H1 (cell line): ENCODE measurements around the gene CCAR1. TPM values are rescaled to one million over a fixed set of nuclear protein-coding genes. Genes with fewer than 3 reads are reported as not detected.

Source experiments
- CTCF ChIA-PET: fragments of 300-600 bp; sonication (Branson Sonifier 250); formaldehyde crosslinking; loops from one replicate; lab custom pipeline; 2021; ENCODE audit not compliant: partially characterized antibody; lab: Charles Lee
- POLR2A ChIA-PET: fragments of 300-600 bp; sonication (Branson Sonifier 250); formaldehyde crosslinking; loops from one replicate; lab custom pipeline; 2021; ENCODE audit warnings: inconsistent platforms; ENCODE audit not compliant: partially characterized antibody; lab: Charles Lee
- DNase-seq, 2 experiments: peaks; one replicate each; pipeline versions ENCODE4 v3.0.0 to v3.0.0-alpha.2; 2010 to 2022; ENCODE audit warnings: low spot score in 2 of 2, low read depth in 1 of 2, mixed read lengths in 1 of 2
- FAIRE-seq: peaks from 2 replicates; lab custom pipeline; 2011; peaks lifted over from hg19 to GRCh38; lab: Jason Lieb, UNC
- H2AFZ ChIP-seq: 2 replicates; pipeline ENCODE4 v1.8.1; 2012; ENCODE audit warnings: low read length, inconsistent platforms
- H2AK5ac ChIP-seq: 2 replicates; pipeline ENCODE4 v1.6.1; 2013; ENCODE audit warnings: low read depth, low read length
- H2BK120ac ChIP-seq: replicated peaks from 2 replicates; pipeline ENCODE3; 2013; ENCODE audit warnings: low read depth, low read length, inconsistent platforms
- H2BK12ac ChIP-seq: 2 replicates; pipeline ENCODE4 v1.6.1; 2013; ENCODE audit warnings: low read depth, low read length
- H2BK15ac ChIP-seq: 2 replicates; pipeline ENCODE4 v1.6.1; 2013; ENCODE audit warnings: low read length
- H2BK20ac ChIP-seq: 2 replicates; pipeline ENCODE4 v1.6.1; 2013; ENCODE audit warnings: low read length
- H2BK5ac ChIP-seq: 2 replicates; pipeline ENCODE4 v1.6.1; 2013; ENCODE audit warnings: low read depth, low read length
- H3K14ac ChIP-seq: 2 replicates; pipeline ENCODE4 v1.6.1; 2013; ENCODE audit warnings: inconsistent platforms; ENCODE audit not compliant: insufficient read length
- H3K18ac ChIP-seq: 2 replicates; pipeline ENCODE4 v1.6.1; 2013; ENCODE audit warnings: low read length; ENCODE audit errors: extremely low read depth
- H3K23ac ChIP-seq: 2 replicates; pipeline ENCODE4 v1.6.1; 2013; ENCODE audit warnings: inconsistent platforms; ENCODE audit not compliant: insufficient read length
- H3K23me2 ChIP-seq: 2 replicates; pipeline ENCODE4 v1.6.1; 2013; ENCODE audit warnings: low read depth, low read length
- H3K27ac ChIP-seq: 2 replicates; pipeline ENCODE4 v1.6.1; 2011; ENCODE audit warnings: low read depth, low read length, inconsistent platforms
- H3K27me3 ChIP-seq, 4 experiments: replicated peaks in 1 of 4; 1 replicate in 1 of 4; 2 replicates in 3 of 4; pipeline versions ENCODE4 v1.6.1 to v1.8.1; 2011 to 2013; ENCODE audit warnings: low read length in 3 of 4, mild to moderate bottlenecking in 3 of 4, inconsistent platforms in 2 of 4, mixed read lengths in 2 of 4, moderate library complexity in 1 of 4; ENCODE audit not compliant: control insufficient read depth in 3 of 4, insufficient read depth in 3 of 4; ENCODE audit errors: extremely low read depth in 1 of 4
- H3K36me3 ChIP-seq, 4 experiments: 2 replicates each; pipeline versions ENCODE4 v1.6.1 to v1.8.1; 2011 to 2013; ENCODE audit warnings: mild to moderate bottlenecking in 4 of 4, low read length in 3 of 4, moderate library complexity in 2 of 4, control low read depth in 1 of 4, inconsistent platforms in 1 of 4; ENCODE audit not compliant: insufficient read depth in 4 of 4, control insufficient read depth in 2 of 4
- H3K4ac ChIP-seq: replicated peaks from 2 replicates; pipeline ENCODE3; 2013; ENCODE audit warnings: low read length, low read depth, mixed read lengths, inconsistent platforms; ENCODE audit not compliant: insufficient read length
- H3K4me1 ChIP-seq, 4 experiments: replicated peaks in 1 of 4; 1 replicate in 1 of 4; 2 replicates in 3 of 4; pipeline versions ENCODE4 v1.6.1 to v1.8.1; 2011 to 2013; ENCODE audit warnings: low read length in 3 of 4, inconsistent platforms in 2 of 4, mixed read lengths in 1 of 4; ENCODE audit not compliant: insufficient read depth in 4 of 4, control insufficient read depth in 3 of 4
- H3K4me2 ChIP-seq, 2 experiments: 2 replicates each; pipeline versions ENCODE4 v1.6.1 to v1.8.1; 2011 to 2013; ENCODE audit warnings: low read depth in 2 of 2, low read length in 2 of 2, control low read depth in 1 of 2, inconsistent platforms in 1 of 2, mild to moderate bottlenecking in 1 of 2; ENCODE audit not compliant: insufficient read depth in 1 of 2
- H3K4me3 ChIP-seq, 4 experiments: fragments of 200-600, 300-600 bp in 1 of 4; sonication (generic), shearing (Covaris generic), sonication (Bioruptor Twin) in 1 of 4; 2 replicates each; pipeline versions ENCODE4 v1.5.1 to v1.8.1; 2011 to 2016; ENCODE audit warnings: low read length in 4 of 4, low read depth in 3 of 4, control low read depth in 2 of 4, inconsistent platforms in 2 of 4, mild to moderate bottlenecking in 2 of 4, mixed read lengths in 1 of 4, moderate library complexity in 1 of 4; ENCODE audit not compliant: insufficient read depth in 2 of 4; ENCODE audit errors: extremely low read depth in 1 of 4
- H3K56ac ChIP-seq: replicated peaks from 2 replicates; pipeline ENCODE3; 2013; ENCODE audit warnings: low read depth, mild to moderate bottlenecking, mixed read lengths, low read length, inconsistent platforms; ENCODE audit not compliant: insufficient read length
- H3K79me1 ChIP-seq: 2 replicates; pipeline ENCODE4 v1.6.1; 2013; ENCODE audit warnings: low read depth, low read length, control low read depth
- H3K79me2 ChIP-seq, 2 experiments: 2 replicates each; pipeline versions ENCODE4 v1.6.1 to v1.8.1; 2012 to 2013; ENCODE audit warnings: low read length in 2 of 2, mild to moderate bottlenecking in 2 of 2, inconsistent platforms in 1 of 2; ENCODE audit not compliant: insufficient read depth in 2 of 2, control insufficient read depth in 1 of 2
- H3K9ac ChIP-seq, 4 experiments: replicated peaks in 1 of 4; 1 replicate in 1 of 4; 2 replicates in 3 of 4; pipeline versions ENCODE4 v1.6.1 to v1.8.1; 2011 to 2013; ENCODE audit warnings: low read depth in 3 of 4, low read length in 3 of 4, control low read depth in 2 of 4, mild to moderate bottlenecking in 2 of 4, moderate library complexity in 2 of 4, inconsistent platforms in 1 of 4; ENCODE audit errors: extremely low read depth in 1 of 4
- H3K9me3 ChIP-seq, 2 experiments: 2 replicates each; pipeline versions ENCODE4 v1.6.1 to v1.8.1; 2012 to 2013; ENCODE audit warnings: mild to moderate bottlenecking in 2 of 2, moderate library complexity in 2 of 2, control low read depth in 1 of 2, inconsistent platforms in 1 of 2, low read depth in 1 of 2, low read length in 1 of 2, mixed read lengths in 1 of 2; ENCODE audit not compliant: insufficient read depth in 2 of 2
- H4K20me1 ChIP-seq, 2 experiments: replicated peaks in 1 of 2; 2 replicates each; pipeline versions ENCODE3 to v1.8.1; 2011 to 2013; ENCODE audit warnings: inconsistent platforms in 2 of 2, low read length in 2 of 2, mild to moderate bottlenecking in 1 of 2; ENCODE audit not compliant: insufficient read depth in 2 of 2, control insufficient read depth in 1 of 2
- H4K5ac ChIP-seq: 2 replicates; pipeline ENCODE4 v1.6.1; 2013; ENCODE audit warnings: low read length, low read depth, mixed read lengths, inconsistent platforms; ENCODE audit not compliant: insufficient read length
- H4K8ac ChIP-seq: 2 replicates; pipeline ENCODE4 v1.8.0; 2013; ENCODE audit warnings: mild to moderate bottlenecking, moderate library complexity, low read length, inconsistent platforms; ENCODE audit not compliant: insufficient read depth; ENCODE audit errors: extremely low read depth
- H4K91ac ChIP-seq: replicated peaks from 2 replicates; pipeline ENCODE3; 2013; ENCODE audit warnings: low read length, mixed read lengths, inconsistent platforms; ENCODE audit not compliant: insufficient read length
- CTCF ChIP-seq, 3 experiments: IDR thresholded peaks; 1 replicate in 2 of 3; 2 replicates in 1 of 3; pipeline versions ENCODE4 v1.5.1 to v1.6.1; 2011; ENCODE audit warnings: low read length in 3 of 3, mild to moderate bottlenecking in 3 of 3, inconsistent platforms in 2 of 3, low read depth in 1 of 3, moderate library complexity in 1 of 3; ENCODE audit not compliant: insufficient read depth in 1 of 3; ENCODE audit errors: control extremely low read depth in 1 of 3
- EGR1 ChIP-seq: IDR thresholded peaks from 2 replicates; pipeline ENCODE4 v1.6.1; 2011; ENCODE audit warnings: low read depth, low read length, borderline replicate concordance
- POU5F1 ChIP-seq: IDR thresholded peaks from 2 replicates; pipeline ENCODE4 v1.6.1; 2011; ENCODE audit warnings: low read depth, mild to moderate bottlenecking, low read length, moderate library complexity
- TCF12 ChIP-seq: IDR thresholded peaks from 2 replicates; pipeline ENCODE4 v1.6.1; 2011; ENCODE audit warnings: low read depth, mild to moderate bottlenecking, low read length
- WGBS, 2 experiments: shearing (Covaris generic) in 1 of 2; methylation state at CpG; one replicate each; pipeline versions ENCODE4 v1.1.6 to v1.1.7; 2013 to 2015; ENCODE audit warnings: low lambda C conversion rate in 2 of 2, mixed read lengths in 2 of 2, inconsistent platforms in 1 of 2, low coverage in 1 of 2, missing lambda C conversion rate in 1 of 2; ENCODE audit not compliant: insufficient replicate concordance in 2 of 2, insufficient coverage in 1 of 2, insufficient read length in 1 of 2; ENCODE audit errors: extremely low coverage in 1 of 2, missing lambda C conversion rate in 1 of 2; 5-methylcytosine and 5-hydroxymethylcytosine counted together
- polyA plus RNA-seq, 7 experiments: library from polyadenylated mRNA; depleted of rRNA in 3 of 7; stranded (reverse) in 5 of 7; unstranded in 2 of 7; fragments of >200 nt in 5 of 7; fragments of 200-250 nt in 2 of 7; gene quantifications; 1 replicate in 5 of 7; 2 replicates in 1 of 7; 4 replicates in 1 of 7; pipeline versions ENCODE4 v1.2.1 to v1.2.3, GENCODE V29; 2011 to 2013; ENCODE audit warnings: missing spikeins in 2 of 7, mixed read lengths in 2 of 7
- total RNA-seq: library from RNA; stranded (reverse); fragmentation: NEBNext Ultra II Directional; extraction: Animal tissue kit (Norgen Biotek cat#: 25700); gene quantifications from 2 replicates; pipeline ENCODE4 v1.2.1, GENCODE V29; 2021

The CCAR1 gene
- total and polyA plus RNA-seq, 2 of the 8 experiments (the other 6 are each of a cell fraction or from before 2014, with no cell fraction given): 91.6 to 111 TPM

GRCh38 chr10:68700197-68700596, 20.8 kb upstream of the CCAR1 start:
- Histone ChIP-seq H3K23ac (no peak overlapping the region), H3K9me3 (no peaks in the 10 kb centered on the region), H3K14ac (no peak overlapping the region), H2AFZ (no peak overlapping the region), H3K27me3 (no peaks in the 10 kb centered on the region), H2BK5ac (no peak overlapping the region), H4K20me1 (no peaks in the 10 kb centered on the region), H3K56ac (no peak overlapping the region), H2BK120ac (no peak overlapping the region), H3K4me1 (no peaks in the 10 kb centered on the region), H3K79me2 (no peaks in the 10 kb centered on the region), H3K79me1 (no peaks in the 10 kb centered on the region), H3K4me3 (no peak overlapping the region), H2AK5ac (no peak overlapping the region), H3K27ac (no peak overlapping the region), H3K36me3 (no peaks in the 10 kb centered on the region), H3K4me2 (no peak overlapping the region), H2BK15ac (no peak overlapping the region), H4K8ac (no peak overlapping the region), H2BK12ac (no peak overlapping the region), H3K23me2 (no peaks in the 10 kb centered on the region), H3K18ac (no peak overlapping the region), H4K5ac (no peak overlapping the region), H4K91ac (no peak overlapping the region), H2BK20ac (no peak overlapping the region), H3K9ac (no peak overlapping the region), H3K4ac (no peak overlapping the region)
- DNase-seq (no peak), FAIRE-seq (no peak)
- ChIA-PET POLR2A (interaction anchor here (1.5 kb wide), 1 partner anchor 21 kb away, joined by 3 read pairs; the partner anchor contains the start of gene CCAR1), CTCF (no interaction called here)
- TF ChIP-seq POU5F1: no peak
- TF ChIP-seq TCF12: no peak
- TF ChIP-seq EGR1: no peak
- TF ChIP-seq CTCF (IDR thresholded peaks at IDR 0.05; ENCODE audit: control extremely low read depth in 1 of 3, insufficient read depth in 1 of 3, low read depth in 1 of 3, low read length in 3 of 3): no peak
- 81% methylated on average over 1 of the region's 1 CpG; no CpG with 5 or more reads in 1 of the 2 experiments for WGBS, 2 experiments
